NT2/D1 (cell line): ENCODE measurements around the gene EMILIN2.

Source experiments
- DNase-seq: peaks from one replicate; pipeline ENCODE4 v3.0.0-alpha.2; 2011; ENCODE audit warnings: low read depth, low spot score
- H3K27me3 ChIP-seq: 2 replicates; pipeline ENCODE4 v1.6.0; 2011; ENCODE audit warnings: mild to moderate bottlenecking; ENCODE audit not compliant: insufficient read length, insufficient read depth
- H3K36me3 ChIP-seq: 2 replicates; pipeline ENCODE4 v1.6.1; 2011; ENCODE audit warnings: mild to moderate bottlenecking, low read length, mixed read lengths; ENCODE audit not compliant: insufficient read depth, insufficient read length
- H3K4me1 ChIP-seq: 2 replicates; pipeline ENCODE4 v1.5.1; 2011; ENCODE audit not compliant: insufficient read depth, insufficient read length
- H3K4me3 ChIP-seq: 2 replicates; pipeline ENCODE4 v1.5.1; 2011; ENCODE audit warnings: low read depth; ENCODE audit not compliant: insufficient read length
- H3K9ac ChIP-seq: 2 replicates; pipeline ENCODE4 v1.6.0; 2011; ENCODE audit warnings: low read depth; ENCODE audit not compliant: insufficient read length
- H3K9me3 ChIP-seq: 2 replicates; pipeline ENCODE4 v1.5.1; 2011; ENCODE audit warnings: mild to moderate bottlenecking, low read length; ENCODE audit not compliant: insufficient read depth
- SUZ12 ChIP-seq: IDR thresholded peaks from 2 replicates; pipeline ENCODE4 v1.6.1; 2011; ENCODE audit not compliant: insufficient read length, insufficient read depth; ENCODE audit errors: extremely low read depth
- YY1 ChIP-seq: IDR thresholded peaks from 2 replicates; pipeline ENCODE4 v1.6.1; 2011; ENCODE audit not compliant: insufficient read length, insufficient read depth
- ZNF274 ChIP-seq: IDR thresholded peaks from 2 replicates; pipeline ENCODE4 v1.6.1; 2011; ENCODE audit warnings: mild to moderate bottlenecking, low read depth, low read length

Gene EMILIN2

DNA sequence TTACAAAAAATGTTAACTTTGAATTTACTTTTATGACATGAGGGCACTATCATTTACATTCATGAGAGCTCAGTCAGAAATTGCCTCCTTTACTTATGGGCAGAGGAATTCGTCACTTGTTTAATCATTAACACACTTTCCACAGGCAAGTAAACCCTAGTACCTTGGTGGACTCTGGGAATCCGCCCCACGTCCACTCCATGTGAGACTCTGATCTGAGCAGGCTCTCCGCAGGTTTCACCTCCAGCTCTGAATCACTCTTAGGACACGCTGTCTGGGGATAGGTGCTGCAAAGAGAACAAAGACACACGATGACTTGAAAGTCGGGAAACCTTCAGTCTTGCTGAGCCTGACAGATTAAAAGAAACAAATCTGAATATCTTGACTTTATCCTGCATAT lies 92.5 kb downstream of the EMILIN2 start:
- Histone ChIP-seq H3K36me3 (peaks cover 10% of the 10 kb centered on the region), H3K4me3 (no peak overlapping the region), H3K9me3 (no peaks in the 10 kb centered on the region), H3K4me1 (no peaks in the 10 kb centered on the region), H3K9ac (no peak overlapping the region), H3K27me3 (no peaks in the 10 kb centered on the region)
- no peak for TF ChIP-seq ZNF274
- no peak for TF ChIP-seq YY1
- TF ChIP-seq SUZ12, result no peak
- no peak for DNase-seq

- no peak overlapping the region for H3K9ac ChIP-seq
Measured at GRCh38 chr18:2948038-2948437, 101.2 kb downstream of the EMILIN2 start.

DNA sequence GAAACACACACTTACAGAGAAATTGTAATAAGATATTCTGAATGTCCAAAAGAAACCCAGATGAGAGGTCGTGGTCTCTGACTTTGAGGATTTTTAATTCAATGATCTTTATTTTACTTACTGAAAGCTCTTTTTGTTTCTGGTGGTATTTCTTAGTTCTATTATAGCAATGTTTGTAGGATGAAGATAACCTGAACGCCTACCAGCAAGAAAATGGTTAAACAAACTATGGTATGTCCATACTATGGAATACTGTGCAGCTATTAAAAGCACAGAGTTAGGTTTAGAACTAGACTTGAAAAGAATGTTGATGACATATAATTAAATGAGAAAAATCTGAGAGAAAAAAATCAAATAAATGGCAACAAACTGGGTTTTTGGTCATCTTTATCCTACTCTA lies 105.8 kb downstream of the EMILIN2 start:
- Histone ChIP-seq H3K4me1 (no peaks in the 10 kb centered on the region), H3K9ac (no peak overlapping the region), H3K27me3 (no peaks in the 10 kb centered on the region), H3K36me3 (peaks cover 28% of the 10 kb centered on the region), H3K9me3 (no peaks in the 10 kb centered on the region), H3K4me3 (no peak overlapping the region)
- no peak for TF ChIP-seq YY1
- no peak for TF ChIP-seq SUZ12
- TF ChIP-seq ZNF274, result no peak
- no peak for DNase-seq

More at GRCh38 chr18:2948038-2948437, 101.2 kb downstream of the EMILIN2 start:
- Histone ChIP-seq H3K36me3 (peaks cover 15% of the 10 kb centered on the region), H3K27me3 (no peaks in the 10 kb centered on the region), H3K4me1 (no peaks in the 10 kb centered on the region), H3K9me3 (no peaks in the 10 kb centered on the region), H3K4me3 (no peak overlapping the region)
- TF ChIP-seq YY1, result no peak
- TF ChIP-seq ZNF274, result no peak
- TF ChIP-seq SUZ12, result no peak
- DNase-seq, result no peak

GRCh38 chr18:2953935-2954653 lies 107.3 kb downstream of the EMILIN2 start:
- TF ChIP-seq YY1 (no peak), ZNF274 (no peak), SUZ12 (no peak)
- Histone ChIP-seq H3K4me1 (no peaks in the 10 kb centered on the region), H3K9ac (no peak overlapping the region), H3K4me3 (no peak overlapping the region), H3K36me3 (peaks cover 30% of the 10 kb centered on the region), H3K27me3 (no peaks in the 10 kb centered on the region), H3K9me3 (no peaks in the 10 kb centered on the region)
- no peak for DNase-seq

GRCh38 chr18:2954869-2955645 lies 108.3 kb downstream of the EMILIN2 start:
- Histone ChIP-seq H3K4me3 (no peak overlapping the region), H3K9me3 (no peaks in the 10 kb centered on the region), H3K36me3 (peaks cover 31% of the 10 kb centered on the region), H3K4me1 (no peaks in the 10 kb centered on the region), H3K9ac (no peak overlapping the region), H3K27me3 (no peaks in the 10 kb centered on the region)
- no peak for DNase-seq
- TF ChIP-seq YY1 (no peak), ZNF274 (no peak), SUZ12 (no peak)

DNA sequence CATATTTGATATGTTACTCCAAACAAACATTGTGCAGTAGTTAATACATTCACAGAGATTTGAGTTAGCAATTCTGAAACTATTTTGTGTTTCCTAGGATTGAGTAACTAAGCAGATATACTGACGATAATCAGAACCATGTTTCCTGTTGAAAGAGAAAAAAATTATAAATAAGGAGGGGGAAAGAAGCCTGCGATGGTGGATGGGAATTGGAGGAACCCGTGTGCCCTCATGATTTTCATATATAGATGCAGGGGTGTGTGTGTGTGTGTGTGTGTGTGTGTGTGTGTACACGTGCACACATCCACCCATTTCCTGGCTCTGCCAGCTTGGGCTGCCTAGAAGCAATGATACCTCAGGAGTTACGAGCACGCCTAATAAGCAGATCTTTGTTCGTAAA lies 109.2 kb downstream of the EMILIN2 start:
- Histone ChIP-seq H3K27me3 (no peaks in the 10 kb centered on the region), H3K4me3 (no peak overlapping the region), H3K9me3 (no peaks in the 10 kb centered on the region), H3K36me3 (peaks cover 21% of the 10 kb centered on the region), H3K4me1 (no peaks in the 10 kb centered on the region), H3K9ac (no peak overlapping the region)
- DNase-seq, result no peak
- no peak for TF ChIP-seq YY1
- no peak for TF ChIP-seq ZNF274
- TF ChIP-seq SUZ12, result no peak

GRCh38 chr18:2958819-2959298 lies 112.1 kb downstream of the EMILIN2 start:
- H3K9me3 ChIP-seq, result no peaks in the 10 kb centered on the region
- DNase-seq, result no peak
- no peak overlapping the region for H3K4me3 ChIP-seq
- TF ChIP-seq SUZ12 (no peak), YY1 (no peak), ZNF274 (no peak)
- H3K36me3 ChIP-seq, result peaks cover 13% of the 10 kb centered on the region
- H3K9ac ChIP-seq, result no peak overlapping the region
- no peaks in the 10 kb centered on the region for H3K4me1 ChIP-seq
- no peaks in the 10 kb centered on the region for H3K27me3 ChIP-seq
